ENCODE results near the gene SFT2D2. TPM values are rescaled to one million over a fixed set of nuclear protein-coding genes. Genes with fewer than 3 reads are reported as not detected.

Gene SFT2D2
- total and polyA plus RNA-seq, 2 of the 8 experiments (the other 6 are each of a cell fraction or from before 2014, with no cell fraction given): 9.0 to 29.0 TPM

- Histone ChIP-seq H3K27ac (ENCODE audit: low read depth, low read length) (no peak overlapping the region), H2AFZ (ENCODE audit: low read length) (no peak overlapping the region), H3K56ac (replicated peaks; ENCODE audit: insufficient read length, low read depth, low read length) (no peak overlapping the region), H3K14ac (ENCODE audit: insufficient read length) (no peak overlapping the region), H3K4me2 (ENCODE audit: insufficient read depth in 1 of 2, low read depth in 2 of 2, low read length in 2 of 2) (peak overlapping the region in 1 of 2 experiments; percentile 1; a peak in 1 of 4 replicates), H3K79me2 (ENCODE audit: control insufficient read depth in 1 of 2, insufficient read depth in 2 of 2, low read length in 2 of 2) (no peaks in the 10 kb centered on the region), H3K23ac (ENCODE audit: insufficient read length) (no peak overlapping the region), H2BK20ac (ENCODE audit: low read length) (no peak overlapping the region), H2BK5ac (ENCODE audit: low read depth, low read length) (no peak overlapping the region), H3K79me1 (ENCODE audit: low read depth, low read length) (no peaks in the 10 kb centered on the region), H3K9me3 (ENCODE audit: insufficient read depth in 2 of 2, low read depth in 1 of 2, low read length in 1 of 2) (peaks cover 6 to 7% of the 10 kb centered on the region in 2 experiments; a peak in 3 of 4 replicates), H4K8ac (ENCODE audit: extremely low read depth, insufficient read depth, low read length) (no peak overlapping the region), H3K23me2 (ENCODE audit: low read depth, low read length) (no peaks in the 10 kb centered on the region), H2BK12ac (ENCODE audit: low read depth, low read length) (no peak overlapping the region), H2BK120ac (replicated peaks; ENCODE audit: low read depth, low read length) (no peak overlapping the region), H3K4me3 (ENCODE audit: extremely low read depth in 1 of 4, insufficient read depth in 2 of 4, low read depth in 3 of 4, low read length in 4 of 4) (no peak overlapping the region), H2BK15ac (ENCODE audit: low read length) (no peak overlapping the region), H3K4me1 (replicated peaks in 1 of 4; ENCODE audit: control insufficient read depth in 3 of 4, insufficient read depth in 4 of 4, low read length in 3 of 4) (peaks cover 0 to 5% (median 4%) of the 10 kb centered on the region in 4 experiments; a peak in 3 of 7 replicates), H3K4ac (replicated peaks; ENCODE audit: insufficient read length, low read depth, low read length) (no peak overlapping the region), H4K91ac (replicated peaks; ENCODE audit: insufficient read length, low read length) (no peak overlapping the region), H3K36me3 (ENCODE audit: control insufficient read depth in 2 of 4, insufficient read depth in 4 of 4, low read length in 3 of 4) (no peaks in the 10 kb centered on the region), H4K5ac (ENCODE audit: insufficient read length, low read depth, low read length) (no peak overlapping the region), H3K18ac (ENCODE audit: extremely low read depth, low read length) (no peak overlapping the region), H4K20me1 (replicated peaks in 1 of 2; ENCODE audit: control insufficient read depth in 1 of 2, insufficient read depth in 2 of 2, low read length in 2 of 2) (no peaks in the 10 kb centered on the region), H2AK5ac (ENCODE audit: low read depth, low read length) (no peak overlapping the region), H3K9ac (replicated peaks in 1 of 4; ENCODE audit: extremely low read depth in 1 of 4, low read depth in 3 of 4, low read length in 3 of 4) (no peak overlapping the region), H3K27me3 (replicated peaks in 1 of 4; ENCODE audit: control insufficient read depth in 3 of 4, extremely low read depth in 1 of 4, insufficient read depth in 3 of 4, low read length in 3 of 4) (no peaks in the 10 kb centered on the region)
- no peak for DNase-seq (ENCODE audit: low read depth in 1 of 2, low spot score in 2 of 2)
- no peak for FAIRE-seq
- WGBS, 2 experiments (ENCODE audit: extremely low coverage in 1 of 2, insufficient coverage in 1 of 2, insufficient read length in 1 of 2, insufficient replicate concordance in 2 of 2, low coverage in 1 of 2, low lambda C conversion rate in 2 of 2, missing lambda C conversion rate in 1 of 2): 51% methylated on average over 4 of the region's 4 CpGs; no CpG with 5 or more reads in 1 of the 2 experiments
- ChIA-PET POLR2A (ENCODE audit: partially characterized antibody) (interaction anchor here (0.6 to 2.2 kb wide), 4 partner anchors 9 to 58 kb away, joined by 3 to 8 read pairs (median 4); partner anchors contain the start of gene SFT2D2), CTCF (ENCODE audit: partially characterized antibody) (interaction anchor here (0.6 to 2.2 kb wide), 8 partner anchors 9 to 753 kb away, joined by 3 to 14 read pairs (median 3); no protein-coding TSS in a partner anchor)
- TF ChIP-seq MAFK (IDR thresholded peaks at IDR 0.05; ENCODE audit: low read depth, low read length) (no peak), CREB1 (IDR thresholded peaks at IDR 0.05) (no peak), JUN (IDR thresholded peaks at IDR 0.05; ENCODE audit: low read depth, low read length) (no peak), USF2 (IDR thresholded peaks at IDR 0.05; ENCODE audit: low read length) (no peak), CHD1 (IDR thresholded peaks at IDR 0.05; ENCODE audit: low read depth, low read length) (no peak), ASH2L (IDR thresholded peaks at IDR 0.05; ENCODE audit: low read length) (no peak), CHD2 (IDR thresholded peaks at IDR 0.05; ENCODE audit: low read length) (no peak), JUND (IDR thresholded peaks at IDR 0.05; ENCODE audit: low read length) (no peak), CBX8 (IDR thresholded peaks at IDR 0.05; ENCODE audit: borderline replicate concordance, low read depth, low read length) (no peak), GABPA (IDR thresholded peaks at IDR 0.05; ENCODE audit: borderline replicate concordance, insufficient read depth, low read length) (no peak), EZH2 (IDR thresholded peaks at IDR 0.05; ENCODE audit: low read depth, low read length, severe bottlenecking) (no peak), RXRA (IDR thresholded peaks at IDR 0.05; ENCODE audit: insufficient read depth, low read depth, low read length) (no peak), RNF2 (IDR thresholded peaks at IDR 0.05; ENCODE audit: borderline replicate concordance, low read depth, low read length, missing control alignments, poor library complexity, severe bottlenecking) (no peak), SP4 (IDR thresholded peaks at IDR 0.05; ENCODE audit: low read length) (no peak)
These were observed 8.1 kb upstream of the SFT2D2 start for GRCh38 chr1:168217664-168218063.

Data from H1 (cell line).